ENCODE measurements around the gene PNPLA5.

PNPLA5 gene

GRCh38 chr22:43862074-43862881, 29.5 kb downstream of the PNPLA5 start, which contains the start of gene SULT4A1:
TSS of gene SULT4A1 (minus strand) at chr22:43862513. CDS start at chr22:43862382, 131 bp downstream.
- TF ChIP-seq, protein P1, sequence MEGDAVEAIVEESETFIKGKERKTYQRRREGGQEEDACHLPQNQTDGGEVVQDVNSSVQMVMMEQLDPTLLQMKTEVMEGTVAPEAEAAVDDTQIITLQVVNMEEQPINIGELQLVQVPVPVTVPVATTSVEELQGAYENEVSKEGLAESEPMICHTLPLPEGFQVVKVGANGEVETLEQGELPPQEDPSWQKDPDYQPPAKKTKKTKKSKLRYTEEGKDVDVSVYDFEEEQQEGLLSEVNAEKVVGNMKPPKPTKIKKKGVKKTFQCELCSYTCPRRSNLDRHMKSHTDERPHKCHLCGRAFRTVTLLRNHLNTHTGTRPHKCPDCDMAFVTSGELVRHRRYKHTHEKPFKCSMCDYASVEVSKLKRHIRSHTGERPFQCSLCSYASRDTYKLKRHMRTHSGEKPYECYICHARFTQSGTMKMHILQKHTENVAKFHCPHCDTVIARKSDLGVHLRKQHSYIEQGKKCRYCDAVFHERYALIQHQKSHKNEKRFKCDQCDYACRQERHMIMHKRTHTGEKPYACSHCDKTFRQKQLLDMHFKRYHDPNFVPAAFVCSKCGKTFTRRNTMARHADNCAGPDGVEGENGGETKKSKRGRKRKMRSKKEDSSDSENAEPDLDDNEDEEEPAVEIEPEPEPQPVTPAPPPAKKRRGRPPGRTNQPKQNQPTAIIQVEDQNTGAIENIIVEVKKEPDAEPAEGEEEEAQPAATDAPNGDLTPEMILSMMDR (IDR thresholded peaks at IDR 0.05; ENCODE audit: low read depth, low read length), result no peak
- peak within 1 kb of the TSS; percentile 39 to 41 for H3K4me3 ChIP-seq (replicated peaks in 1 of 2; ENCODE audit: low read depth in 2 of 2, low read length in 2 of 2)
- DNase-seq (ENCODE audit: low read depth in 2 of 2), result peak; percentile 5 to 46

DNA sequence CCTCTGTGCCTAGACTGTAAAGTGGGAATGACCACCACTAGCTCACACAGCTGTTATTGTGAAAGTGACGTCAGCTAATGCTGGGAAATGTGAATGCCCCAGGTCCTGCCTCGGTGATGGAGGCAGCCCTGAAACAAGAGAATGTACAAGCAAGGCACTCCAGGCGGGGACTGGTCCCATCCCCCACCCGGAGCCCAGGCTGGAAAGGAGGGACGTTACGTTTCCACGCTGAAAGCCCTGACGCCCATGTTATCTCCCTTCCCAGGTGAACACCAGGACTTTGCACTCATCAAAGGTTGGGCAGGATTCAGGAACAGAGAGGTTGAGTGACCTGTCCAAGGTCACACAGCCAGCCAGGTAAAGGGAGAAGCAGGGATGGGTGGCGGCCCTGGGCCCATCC, 30.3 kb downstream of the PNPLA5 start:
- TF ChIP-seq, protein P1 (IDR thresholded peaks at IDR 0.05; ENCODE audit: low read depth, low read length), result no peak
- DNase-seq (ENCODE audit: low read depth in 2 of 2), result peak; percentile 3 to 26
- H3K4me3 ChIP-seq (replicated peaks in 1 of 2; ENCODE audit: low read depth in 2 of 2, low read length in 2 of 2), result peak overlapping the region; percentile 28 to 36

GRCh38 chr22:43860831-43861230, 31.0 kb downstream of the PNPLA5 start:
- H3K4me3 ChIP-seq (replicated peaks in 1 of 2; ENCODE audit: low read depth in 2 of 2, low read length in 2 of 2), result no peak overlapping the region
- DNase-seq (ENCODE audit: low read depth in 2 of 2), result no peak
- TF ChIP-seq, protein P1 (IDR thresholded peaks at IDR 0.05; ENCODE audit: low read depth, low read length), result no peak

DNA sequence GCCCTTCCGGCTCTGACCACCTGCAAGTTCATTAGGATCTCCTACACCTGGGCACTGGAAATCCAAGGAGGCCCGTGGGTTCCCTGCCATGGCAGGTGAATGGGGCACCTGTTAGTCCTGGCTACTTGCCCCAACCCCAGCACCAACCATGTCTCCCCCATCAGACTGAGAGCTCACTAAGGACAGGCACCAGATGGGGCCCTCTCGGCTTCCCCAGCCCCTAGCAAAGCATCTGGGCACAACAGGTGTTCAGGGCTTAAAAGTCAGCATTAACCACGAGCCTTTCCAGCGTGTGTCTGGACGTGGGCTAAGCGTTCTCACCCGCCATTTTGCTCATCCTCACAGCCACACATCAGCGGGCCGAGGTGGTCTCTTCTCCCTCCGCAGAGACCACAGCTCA, 31.7 kb downstream of the PNPLA5 start:
- DNase-seq (ENCODE audit: low read depth in 2 of 2), result no peak
- TF ChIP-seq, protein P1 (IDR thresholded peaks at IDR 0.05; ENCODE audit: low read depth, low read length), result no peak
- H3K4me3 ChIP-seq (replicated peaks in 1 of 2; ENCODE audit: low read depth in 2 of 2, low read length in 2 of 2), result no peak overlapping the region

DNA sequence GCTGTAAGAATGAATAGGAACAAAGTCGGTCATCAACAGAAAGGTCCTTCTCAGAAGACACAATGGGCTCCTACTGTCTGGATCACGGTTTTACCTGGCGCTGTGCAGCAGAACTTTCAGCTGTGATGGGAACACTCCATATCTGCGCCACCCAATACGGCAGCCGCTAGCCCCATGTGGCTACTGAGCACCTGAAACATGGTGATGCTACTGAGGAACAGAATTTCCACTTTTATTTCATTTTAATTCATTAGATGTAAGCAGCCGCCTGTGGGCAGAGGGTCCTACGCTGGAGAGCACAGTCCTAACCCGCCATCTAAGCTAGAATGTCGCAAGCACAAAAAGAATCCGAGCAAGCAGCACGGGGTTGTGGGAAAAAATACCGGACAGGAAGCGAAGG, 32.2 kb downstream of the PNPLA5 start:
- DNase-seq (ENCODE audit: low read depth in 2 of 2), result no peak
- TF ChIP-seq, protein P1 (IDR thresholded peaks at IDR 0.05; ENCODE audit: low read depth, low read length), result no peak
- H3K4me3 ChIP-seq (replicated peaks in 1 of 2; ENCODE audit: low read depth in 2 of 2, low read length in 2 of 2), result no peak overlapping the region

GRCh38 chr22:43859176-43859575, 32.6 kb downstream of the PNPLA5 start:
- TF ChIP-seq, protein P1 (IDR thresholded peaks at IDR 0.05; ENCODE audit: low read depth, low read length), result no peak
- no peak overlapping the region for H3K4me3 ChIP-seq (replicated peaks in 1 of 2; ENCODE audit: low read depth in 2 of 2, low read length in 2 of 2)
- no peak for DNase-seq (ENCODE audit: low read depth in 2 of 2)

Measured in cardiac fibroblast (primary cell).